OCI-LY1 (cell line): ENCODE results near the gene RGS1.

Experiments used
- CTCF ChIP-seq: fragments of 200-600 bp; sonication (generic), shearing (Covaris generic); IDR thresholded peaks from 2 replicates; pipeline ENCODE4 v1.5.1; 2017; ENCODE audit warnings: mild to moderate bottlenecking, antibody characterized with exemption, low read length, moderate library complexity, mixed read lengths
- EZH2 ChIP-seq: fragments of 200-600 bp; sonication (generic), shearing (Covaris generic); IDR thresholded peaks from 2 replicates; pipeline ENCODE4 v1.8.0; 2017; ENCODE audit warnings: borderline replicate concordance, mixed run types, mild to moderate bottlenecking, antibody characterized with exemption, low read length, moderate library complexity, mixed read lengths

GRCh38 chr1:192603218-192603787 lies 27.7 kb downstream of the RGS1 start:
- no peak for TF ChIP-seq CTCF
- no peak for TF ChIP-seq EZH2
